K562 (cell line): ENCODE data around the gene FASTK. TPM values are rescaled to one million over a fixed set of nuclear protein-coding genes. Genes with fewer than 3 reads are reported as not detected.

Source experiments
- CTBP1 ChIP-seq: fragments of 450-650 bp; IDR thresholded peaks from 2 replicates; pipeline ENCODE4 v1.6.1; 2016; ENCODE audit warnings: borderline replicate concordance
- HMG20A ChIP-seq: fragments of 450-650 bp; formaldehyde crosslinking; conservative IDR thresholded peaks from 2 replicates; pipeline ENCODE4 v1.4.0; 2020; ENCODE audit warnings: mild to moderate bottlenecking, mixed read lengths
- IRF2 ChIP-seq: sonication (generic); formaldehyde crosslinking; IDR thresholded peaks from 2 replicates; pipeline ENCODE4 v1.8.1; 2022; ENCODE audit warnings: mild to moderate bottlenecking, missing genetic modification reagents
- MCM2 ChIP-seq: fragments of 450-650 bp; IDR thresholded peaks from 2 replicates; pipeline ENCODE4 v1.6.1; 2017; ENCODE audit warnings: low read depth, mild to moderate bottlenecking
- RUNX1 ChIP-seq: sonication (generic); IDR thresholded peaks from 2 replicates; pipeline ENCODE4 v1.6.1; 2016; ENCODE audit warnings: antibody characterized with exemption, low read depth
- SLC30A9 ChIP-seq: fragments of 250-450 bp; sonication (Bioruptor Pico); IDR thresholded peaks from 2 replicates; pipeline ENCODE4 v1.8.0; 2022; ENCODE audit warnings: mild to moderate bottlenecking, moderate library complexity
- SP1 ChIP-seq: sonication (generic); formaldehyde crosslinking; IDR thresholded peaks from 2 replicates; pipeline ENCODE4 v1.8.1; 2022; ENCODE audit warnings: mild to moderate bottlenecking, missing genetic modification reagents
- SREBF1 ChIP-seq: fragments of 150-350 bp; IDR thresholded peaks from 2 replicates; pipeline ENCODE4 v1.6.1; 2014; ENCODE audit warnings: antibody characterized with exemption, low read depth, low read length, borderline replicate concordance
- U2AF1 ChIP-seq: fragments of 200-400 bp; formaldehyde crosslinking; optimal IDR thresholded peaks from 2 replicates; pipeline ENCODE3; 2017; ENCODE audit warnings: mild to moderate bottlenecking, low read depth, low read length, moderate library complexity
- ZNF644 ChIP-seq: fragments of 200-800 bp; sonication (Bioruptor generic); IDR thresholded peaks from 2 replicates; pipeline ENCODE4 v1.6.1; 2016; ENCODE audit warnings: low read depth, missing genetic modification characterization, missing compliant biosample characterization
- ZNF764 ChIP-seq: fragments of 250-450 bp; sonication (Bioruptor Pico); IDR thresholded peaks from 2 replicates; pipeline ENCODE4 v1.4.0; 2020; ENCODE audit warnings: low read depth, mild to moderate bottlenecking, moderate library complexity
- ZNF766 ChIP-seq: fragments of 200-800 bp; sonication (Bioruptor generic); conservative IDR thresholded peaks from 2 replicates; pipeline ENCODE4 v1.6.1; 2016; ENCODE audit warnings: missing genetic modification characterization, missing compliant biosample characterization
- polyA plus RNA-seq, 8 experiments: library from polyadenylated mRNA; depleted of rRNA in 4 of 8; stranded (reverse) in 5 of 8; unstranded in 3 of 8; fragments of >200 nt; fragmentation: Nextera tagmentation in 2 of 8; fragmentation: Illumina TruSeq in 1 of 8; extraction: Ambion mirVana in 2 of 8; extraction: Trizol in 1 of 8; gene quantifications; 2 replicates each; pipeline versions ENCODE4 v1.2.1 to v1.2.3, GENCODE V29; 2011 to 2014; ENCODE audit warnings: inconsistent platforms in 1 of 8, missing spikeins in 1 of 8
- total RNA-seq, 7 experiments: library from RNA; depleted of rRNA in 6 of 7; stranded (reverse); fragments of >200 nt in 6 of 7; fragmentation: Illumina TruSeq in 2 of 7; extraction: Trizol in 2 of 7; gene quantifications; 2 replicates each; pipeline versions ENCODE4 v1.2.1 to v1.2.3, GENCODE V29; 2011 to 2021; ENCODE audit warnings: low replicate concordance in 1 of 7
- TF ChIP-seq, protein P1 (sequence below): sonication (generic); formaldehyde crosslinking; IDR thresholded peaks from 2 replicates; pipeline ENCODE4 v1.8.0; 2022; ENCODE audit warnings: missing genetic modification reagents, mild to moderate bottlenecking, borderline replicate concordance
- TF ChIP-seq, protein P2 (sequence below): fragments of 250-450 bp; sonication (Bioruptor Pico); IDR thresholded peaks from 2 replicates; pipeline ENCODE4 v1.5.0; 2021; ENCODE audit warnings: mild to moderate bottlenecking, borderline replicate concordance
- TF ChIP-seq, protein P3 (sequence below), 2 experiments: fragments of 450-650 bp in 1 of 2; IDR thresholded peaks; 2 replicates each; pipeline ENCODE4 v1.6.1; 2011 to 2017; ENCODE audit warnings: low read depth in 2 of 2, antibody characterized with exemption in 1 of 2, borderline replicate concordance in 1 of 2, low read length in 1 of 2, mild to moderate bottlenecking in 1 of 2, mixed read lengths in 1 of 2; ENCODE audit not compliant: control insufficient read depth in 1 of 2
- TF ChIP-seq, protein P4 (sequence below): fragments of 450-650 bp; conservative IDR thresholded peaks from 2 replicates; pipeline ENCODE4 v1.6.1; 2016; ENCODE audit warnings: missing genetic modification characterization, low read depth, mild to moderate bottlenecking, control low read depth, missing compliant biosample characterization

Gene FASTK
- total and polyA plus RNA-seq, 9 of the 15 experiments (the other 6 are each of a cell fraction or from before 2014, with no cell fraction given): 0.51 to 150 (median 48.2) TPM

DNA sequence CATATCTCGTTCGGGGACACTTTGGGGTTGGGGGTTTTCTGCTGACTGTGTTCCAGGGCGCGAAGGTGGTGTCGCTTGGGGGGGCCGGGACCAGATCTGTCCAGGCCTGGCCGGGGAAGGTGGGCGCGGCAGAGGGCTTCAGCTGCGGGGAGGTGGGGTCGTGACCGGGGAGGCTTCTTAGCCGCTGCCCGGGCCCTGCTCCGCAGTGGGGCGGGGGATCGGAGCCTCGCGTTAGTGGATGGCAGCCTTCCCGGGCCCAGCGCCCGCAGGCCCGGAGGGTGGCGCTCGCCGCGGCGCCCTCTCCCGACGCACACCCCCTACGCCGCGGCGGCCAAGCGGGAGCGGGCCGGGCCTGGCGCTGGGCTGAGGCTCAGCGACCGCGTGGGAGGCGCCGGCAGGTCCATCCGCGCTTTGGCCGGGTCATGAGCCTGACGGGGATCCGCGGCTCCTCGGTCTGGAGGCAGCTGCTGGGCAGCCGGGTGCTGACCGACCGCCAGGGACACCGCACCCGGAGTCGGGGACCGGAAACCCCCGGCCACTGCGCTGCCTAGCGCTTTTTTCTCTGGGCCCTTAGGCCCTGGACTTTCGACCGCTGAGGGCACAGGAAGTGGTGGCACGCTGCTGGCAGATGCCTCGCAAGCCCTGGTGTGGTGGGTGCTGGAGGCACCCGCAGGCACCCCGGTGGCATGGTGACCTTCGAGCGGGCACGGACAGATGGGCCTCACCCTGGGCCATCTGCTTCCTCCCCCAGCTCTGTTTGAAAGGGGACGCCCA is 6.8 kb upstream of the FASTK start (continued):
- TF ChIP-seq, protein P1, sequence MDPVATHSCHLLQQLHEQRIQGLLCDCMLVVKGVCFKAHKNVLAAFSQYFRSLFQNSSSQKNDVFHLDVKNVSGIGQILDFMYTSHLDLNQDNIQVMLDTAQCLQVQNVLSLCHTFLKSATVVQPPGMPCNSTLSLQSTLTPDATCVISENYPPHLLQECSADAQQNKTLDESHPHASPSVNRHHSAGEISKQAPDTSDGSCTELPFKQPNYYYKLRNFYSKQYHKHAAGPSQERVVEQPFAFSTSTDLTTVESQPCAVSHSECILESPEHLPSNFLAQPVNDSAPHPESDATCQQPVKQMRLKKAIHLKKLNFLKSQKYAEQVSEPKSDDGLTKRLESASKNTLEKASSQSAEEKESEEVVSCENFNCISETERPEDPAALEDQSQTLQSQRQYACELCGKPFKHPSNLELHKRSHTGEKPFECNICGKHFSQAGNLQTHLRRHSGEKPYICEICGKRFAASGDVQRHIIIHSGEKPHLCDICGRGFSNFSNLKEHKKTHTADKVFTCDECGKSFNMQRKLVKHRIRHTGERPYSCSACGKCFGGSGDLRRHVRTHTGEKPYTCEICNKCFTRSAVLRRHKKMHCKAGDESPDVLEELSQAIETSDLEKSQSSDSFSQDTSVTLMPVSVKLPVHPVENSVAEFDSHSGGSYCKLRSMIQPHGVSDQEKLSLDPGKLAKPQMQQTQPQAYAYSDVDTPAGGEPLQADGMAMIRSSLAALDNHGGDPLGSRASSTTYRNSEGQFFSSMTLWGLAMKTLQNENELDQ (CRISPR knock-in tag): no peak
- 0 out of 2 replicates have a peak, but pooled peaks have one; percentile 2 for TF ChIP-seq SREBF1
- TF ChIP-seq, protein P2, sequence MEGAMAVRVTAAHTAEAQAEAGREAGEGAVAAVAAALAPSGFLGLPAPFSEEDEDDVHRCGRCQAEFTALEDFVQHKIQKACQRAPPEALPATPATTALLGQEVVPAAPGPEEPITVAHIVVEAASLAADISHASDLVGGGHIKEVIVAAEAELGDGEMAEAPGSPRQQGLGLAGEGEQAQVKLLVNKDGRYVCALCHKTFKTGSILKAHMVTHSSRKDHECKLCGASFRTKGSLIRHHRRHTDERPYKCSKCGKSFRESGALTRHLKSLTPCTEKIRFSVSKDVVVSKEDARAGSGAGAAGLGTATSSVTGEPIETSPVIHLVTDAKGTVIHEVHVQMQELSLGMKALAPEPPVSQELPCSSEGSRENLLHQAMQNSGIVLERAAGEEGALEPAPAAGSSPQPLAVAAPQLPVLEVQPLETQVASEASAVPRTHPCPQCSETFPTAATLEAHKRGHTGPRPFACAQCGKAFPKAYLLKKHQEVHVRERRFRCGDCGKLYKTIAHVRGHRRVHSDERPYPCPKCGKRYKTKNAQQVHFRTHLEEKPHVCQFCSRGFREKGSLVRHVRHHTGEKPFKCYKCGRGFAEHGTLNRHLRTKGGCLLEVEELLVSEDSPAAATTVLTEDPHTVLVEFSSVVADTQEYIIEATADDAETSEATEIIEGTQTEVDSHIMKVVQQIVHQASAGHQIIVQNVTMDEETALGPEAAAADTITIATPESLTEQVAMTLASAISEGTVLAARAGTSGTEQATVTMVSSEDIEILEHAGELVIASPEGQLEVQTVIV (CRISPR knock-in tag): no peak
- no peak for TF ChIP-seq MCM2
- no peak for TF ChIP-seq HMG20A (CRISPR knock-in tag)
- no peak for TF ChIP-seq ZNF766 (CRISPR knock-in tag)
- TF ChIP-seq, protein P3, sequence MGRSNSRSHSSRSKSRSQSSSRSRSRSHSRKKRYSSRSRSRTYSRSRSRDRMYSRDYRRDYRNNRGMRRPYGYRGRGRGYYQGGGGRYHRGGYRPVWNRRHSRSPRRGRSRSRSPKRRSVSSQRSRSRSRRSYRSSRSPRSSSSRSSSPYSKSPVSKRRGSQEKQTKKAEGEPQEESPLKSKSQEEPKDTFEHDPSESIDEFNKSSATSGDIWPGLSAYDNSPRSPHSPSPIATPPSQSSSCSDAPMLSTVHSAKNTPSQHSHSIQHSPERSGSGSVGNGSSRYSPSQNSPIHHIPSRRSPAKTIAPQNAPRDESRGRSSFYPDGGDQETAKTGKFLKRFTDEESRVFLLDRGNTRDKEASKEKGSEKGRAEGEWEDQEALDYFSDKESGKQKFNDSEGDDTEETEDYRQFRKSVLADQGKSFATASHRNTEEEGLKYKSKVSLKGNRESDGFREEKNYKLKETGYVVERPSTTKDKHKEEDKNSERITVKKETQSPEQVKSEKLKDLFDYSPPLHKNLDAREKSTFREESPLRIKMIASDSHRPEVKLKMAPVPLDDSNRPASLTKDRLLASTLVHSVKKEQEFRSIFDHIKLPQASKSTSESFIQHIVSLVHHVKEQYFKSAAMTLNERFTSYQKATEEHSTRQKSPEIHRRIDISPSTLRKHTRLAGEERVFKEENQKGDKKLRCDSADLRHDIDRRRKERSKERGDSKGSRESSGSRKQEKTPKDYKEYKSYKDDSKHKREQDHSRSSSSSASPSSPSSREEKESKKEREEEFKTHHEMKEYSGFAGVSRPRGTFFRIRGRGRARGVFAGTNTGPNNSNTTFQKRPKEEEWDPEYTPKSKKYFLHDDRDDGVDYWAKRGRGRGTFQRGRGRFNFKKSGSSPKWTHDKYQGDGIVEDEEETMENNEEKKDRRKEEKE (IDR thresholded peaks at IDR 0.05; ENCODE audit: borderline replicate concordance in 1 of 2, control insufficient read depth in 1 of 2, low read depth in 2 of 2, low read length in 1 of 2): 0 out of 4 replicates have a peak, but pooled peaks of 1 of the 2 experiments have one; percentile 32
- no peak for TF ChIP-seq IRF2 (CRISPR knock-in tag)
- no peak for TF ChIP-seq SLC30A9
- TF ChIP-seq ZNF644 (tag): no peak
- TF ChIP-seq U2AF1: peak; percentile 63
- TF ChIP-seq, protein P4, sequence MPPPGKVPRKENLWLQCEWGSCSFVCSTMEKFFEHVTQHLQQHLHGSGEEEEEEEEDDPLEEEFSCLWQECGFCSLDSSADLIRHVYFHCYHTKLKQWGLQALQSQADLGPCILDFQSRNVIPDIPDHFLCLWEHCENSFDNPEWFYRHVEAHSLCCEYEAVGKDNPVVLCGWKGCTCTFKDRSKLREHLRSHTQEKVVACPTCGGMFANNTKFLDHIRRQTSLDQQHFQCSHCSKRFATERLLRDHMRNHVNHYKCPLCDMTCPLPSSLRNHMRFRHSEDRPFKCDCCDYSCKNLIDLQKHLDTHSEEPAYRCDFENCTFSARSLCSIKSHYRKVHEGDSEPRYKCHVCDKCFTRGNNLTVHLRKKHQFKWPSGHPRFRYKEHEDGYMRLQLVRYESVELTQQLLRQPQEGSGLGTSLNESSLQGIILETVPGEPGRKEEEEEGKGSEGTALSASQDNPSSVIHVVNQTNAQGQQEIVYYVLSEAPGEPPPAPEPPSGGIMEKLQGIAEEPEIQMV: no peak
- TF ChIP-seq ZNF764 (CRISPR knock-in tag): no peak
- TF ChIP-seq RUNX1: peak; percentile 8; the same call in 1 of the 2 replicates
- no peak; the same call in none of the 2 replicates for TF ChIP-seq SP1
- TF ChIP-seq CTBP1: peak; percentile 95
